Activated CD8-positive, alpha-beta memory T cell treated with anti-CD3 and anti-CD28 coated beads for 24 hours (primary cell): ENCODE measurements around the gene MDH1B.

ENCODE experiments used
- DNase-seq: peaks from one replicate; pipeline ENCODE4 v3.0.0-alpha.2; 2020

MDH1B gene

GRCh38 chr2:206693399-206694137, 71.6 kb downstream of the MDH1B start:
- DNase-seq = peak; percentile 58

GRCh38 chr2:206692971-206693370, 72.2 kb downstream of the MDH1B start:
- no peak for DNase-seq

GRCh38 chr2:206688990-206689389, 76.1 kb downstream of the MDH1B start:
- no peak for DNase-seq

- no peak for DNase-seq
Observed at GRCh38 chr2:206688453-206688852, 76.7 kb downstream of the MDH1B start.
